Stimulated activated CD8-positive, alpha-beta memory T cell treated with anti-CD3 and anti-CD28 coated beads, Interleukin-15, amount 100 ng/mL, for 24 hours (primary cell): Measurements from ENCODE around the gene PMP22.
"Not testable (repeated sequence)": the region's sequence is repeated elsewhere in the genome, so short reads cannot be mapped to it uniquely, and the experiment has no call there.

Experiments
- DNase-seq: peaks from one replicate; pipeline ENCODE4 v3.0.0-alpha.2; 2020; ENCODE audit warnings: low read depth

Gene PMP22

DNA sequence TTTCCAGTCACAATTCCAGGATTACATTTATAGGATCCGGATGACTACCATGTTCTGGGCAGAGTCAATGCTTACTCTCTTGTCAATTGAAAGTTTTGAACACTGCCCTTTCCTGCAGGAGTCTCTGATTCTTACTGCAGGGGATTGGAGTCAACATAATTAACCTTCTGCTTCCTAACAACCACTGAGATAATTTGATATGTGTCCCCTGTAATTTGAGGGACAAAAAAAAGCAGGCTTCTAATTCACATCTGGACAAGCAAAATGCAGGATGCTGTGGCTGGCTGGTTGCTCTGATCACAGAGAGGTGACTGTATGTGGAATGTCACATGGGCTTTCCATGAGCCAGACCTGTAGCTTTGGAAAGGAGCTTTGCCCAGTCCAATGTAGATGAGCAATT lies 54.9 kb downstream of the PMP22 start:
- no peak for DNase-seq

DNA sequence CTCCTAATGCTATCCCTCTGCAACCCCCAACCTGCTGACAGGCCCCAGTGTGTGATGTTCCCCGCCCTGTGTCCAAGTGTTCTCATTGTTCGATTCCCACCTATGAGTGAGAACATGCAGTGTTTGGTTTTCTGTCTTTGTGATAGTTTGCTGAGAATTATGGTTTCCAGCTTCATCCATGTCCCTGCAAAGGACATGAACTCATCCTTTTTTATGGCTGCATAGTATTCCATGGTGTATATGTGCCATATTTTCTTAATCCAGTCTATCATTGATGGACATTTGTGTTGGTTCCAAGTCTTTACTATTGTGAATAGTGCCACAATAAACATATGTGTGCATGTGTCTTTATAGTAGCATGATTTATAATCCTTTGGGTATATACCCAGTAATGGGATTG lies 62.1 kb downstream of the PMP22 start:
- DNase-seq, result not testable (repeated sequence)

DNA sequence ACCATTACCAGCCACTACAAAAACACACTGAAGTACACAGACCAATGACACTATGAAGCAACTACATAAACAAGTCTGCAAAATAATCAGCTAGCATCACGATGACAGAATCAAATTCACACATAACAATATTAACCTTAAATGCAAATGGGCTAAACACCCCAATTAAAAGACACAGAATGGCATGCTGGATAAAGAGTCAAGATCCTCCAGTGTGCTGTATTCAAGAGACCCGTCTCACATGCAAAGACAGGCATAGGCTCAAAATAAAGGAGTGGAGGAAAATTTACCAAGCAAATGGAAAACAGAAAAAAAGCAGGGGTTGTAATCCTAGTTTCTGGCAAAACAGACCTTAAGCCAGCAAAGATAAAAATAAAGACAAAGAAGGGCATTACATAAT lies 64.6 kb downstream of the PMP22 start:
- DNase-seq, result not testable (repeated sequence)

DNA sequence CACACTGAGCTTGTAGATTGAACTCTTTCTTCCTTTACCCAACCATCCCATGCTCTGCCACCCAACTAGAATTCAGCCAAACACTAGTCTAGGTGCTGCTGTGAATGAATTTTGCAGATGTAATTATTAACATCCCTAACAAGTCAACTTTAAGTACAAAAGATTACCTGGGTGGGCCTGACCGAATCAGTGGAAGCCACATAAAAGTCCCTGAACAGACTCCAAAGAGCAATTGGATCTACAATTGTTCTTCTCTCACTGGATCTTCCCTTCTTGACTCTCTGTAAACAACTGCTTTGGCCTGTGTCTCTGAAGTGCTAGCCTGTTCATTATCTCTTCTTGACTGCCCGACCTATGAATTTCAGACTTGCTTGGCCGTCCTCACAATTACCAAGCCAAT lies 67.9 kb downstream of the PMP22 start:
- DNase-seq, result no peak

DNA sequence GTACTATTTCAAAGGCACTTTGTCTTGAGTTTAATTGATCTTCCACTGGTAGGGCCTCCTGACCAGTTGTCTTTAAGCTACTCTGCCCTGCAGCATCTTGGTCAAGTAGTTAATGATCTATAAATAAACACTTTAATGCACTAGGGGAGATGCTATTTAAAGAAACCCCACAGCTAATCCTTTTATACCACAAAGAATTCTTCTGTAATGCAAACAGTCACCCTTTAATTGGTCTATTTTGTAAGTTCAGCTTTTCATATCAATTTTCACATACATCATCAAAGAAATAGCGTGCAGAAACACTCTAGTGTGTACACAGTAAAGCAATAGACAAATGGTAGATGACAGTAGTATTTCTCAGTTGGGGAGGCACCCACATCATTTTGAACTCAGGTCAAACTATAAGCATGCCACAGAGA lies 70.3 kb downstream of the PMP22 start:
- DNase-seq, result no peak

DNA sequence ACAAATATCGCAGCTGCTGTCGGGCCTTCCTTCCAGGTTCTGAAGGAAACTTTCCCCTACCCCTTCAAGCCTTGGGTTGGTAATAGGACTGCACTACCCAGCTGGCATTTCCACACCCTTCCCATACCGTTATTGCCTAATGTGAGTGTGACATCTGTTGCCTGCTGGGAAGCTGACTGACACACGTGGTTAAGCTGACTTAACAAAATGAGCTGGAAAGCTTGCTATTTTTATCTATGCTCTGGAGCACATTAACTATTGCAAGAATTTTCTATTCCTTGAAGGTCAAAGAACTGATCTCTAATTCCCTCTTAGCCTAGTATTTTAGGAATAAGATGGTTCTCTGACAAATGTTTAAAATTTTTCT lies 79.5 kb downstream of the PMP22 start:
- DNase-seq, result no peak

DNA sequence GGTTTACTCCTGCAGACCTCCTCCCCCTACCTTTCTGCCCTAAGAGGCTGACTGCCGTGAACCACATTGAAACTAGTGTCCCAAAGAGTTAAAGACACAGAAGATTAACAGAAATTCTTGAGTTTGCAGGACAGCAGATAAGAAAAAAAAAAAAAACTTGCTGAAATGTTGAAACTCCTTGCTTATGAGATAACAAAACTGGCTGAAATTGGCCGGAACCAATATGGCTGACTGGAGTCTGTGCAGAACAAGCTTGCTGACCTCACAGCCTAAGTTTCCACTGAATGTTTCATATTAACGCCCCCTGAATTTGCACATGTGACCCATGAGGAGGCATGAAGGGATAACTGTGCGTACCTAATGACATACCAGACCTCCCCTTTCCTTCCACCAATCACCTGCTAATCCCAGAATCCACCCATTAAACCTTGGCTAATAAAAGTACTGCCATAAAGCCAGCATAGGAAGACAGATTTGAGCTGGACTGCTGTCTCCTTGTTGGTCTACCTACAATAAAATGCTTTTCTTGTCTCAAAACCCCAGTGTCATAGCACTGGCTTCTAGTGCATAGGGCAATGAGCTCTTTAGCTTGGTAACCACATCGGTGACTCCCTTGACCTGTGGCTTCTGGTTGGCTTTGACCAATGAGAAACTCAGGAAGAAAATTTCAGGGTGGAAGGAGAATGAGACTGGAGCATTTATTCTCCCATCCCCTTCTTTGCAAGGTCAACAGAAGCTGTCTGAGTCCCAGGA lies 80.1 kb downstream of the PMP22 start:
- DNase-seq, result no peak

DNA sequence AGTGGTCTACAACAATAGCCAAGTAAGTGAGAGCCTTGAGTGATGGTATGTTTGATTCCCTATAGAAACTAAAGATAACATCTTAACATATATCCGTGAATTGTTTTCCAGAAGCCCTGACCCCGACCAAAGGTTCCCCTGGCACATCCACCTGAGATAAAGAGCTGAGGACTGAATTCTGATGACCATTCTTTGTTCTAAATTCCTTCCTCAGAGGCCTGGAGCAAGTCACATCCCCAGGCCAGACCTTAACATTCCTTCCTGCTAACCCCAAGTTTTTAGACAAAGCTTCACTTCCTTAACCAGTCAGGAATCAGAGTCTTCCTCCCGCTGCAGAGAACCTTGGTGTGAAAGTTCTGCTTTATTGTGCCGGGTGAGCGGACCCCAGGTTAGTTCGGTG lies 83.3 kb downstream of the PMP22 start:
- no peak for DNase-seq

DNA sequence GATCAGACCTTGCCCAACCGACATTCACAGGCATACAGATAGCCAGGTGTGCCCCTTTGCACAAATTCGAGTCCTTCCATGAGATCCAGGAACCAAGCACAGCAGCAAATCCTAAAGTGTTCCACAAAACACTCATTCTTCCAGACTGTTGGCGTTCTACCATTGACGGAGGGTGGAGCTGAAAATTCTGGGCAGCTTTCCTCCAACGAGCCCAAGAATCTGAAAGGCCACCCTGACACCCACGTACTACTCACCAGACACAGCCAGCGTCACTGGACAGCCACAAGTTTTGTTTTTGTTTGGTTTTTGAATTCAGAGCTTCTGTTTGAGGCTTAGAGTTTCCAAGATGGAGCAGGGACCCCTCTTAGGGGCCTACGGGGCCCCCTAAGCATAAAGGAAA lies 83.8 kb downstream of the PMP22 start:
- DNase-seq, result no peak

DNA sequence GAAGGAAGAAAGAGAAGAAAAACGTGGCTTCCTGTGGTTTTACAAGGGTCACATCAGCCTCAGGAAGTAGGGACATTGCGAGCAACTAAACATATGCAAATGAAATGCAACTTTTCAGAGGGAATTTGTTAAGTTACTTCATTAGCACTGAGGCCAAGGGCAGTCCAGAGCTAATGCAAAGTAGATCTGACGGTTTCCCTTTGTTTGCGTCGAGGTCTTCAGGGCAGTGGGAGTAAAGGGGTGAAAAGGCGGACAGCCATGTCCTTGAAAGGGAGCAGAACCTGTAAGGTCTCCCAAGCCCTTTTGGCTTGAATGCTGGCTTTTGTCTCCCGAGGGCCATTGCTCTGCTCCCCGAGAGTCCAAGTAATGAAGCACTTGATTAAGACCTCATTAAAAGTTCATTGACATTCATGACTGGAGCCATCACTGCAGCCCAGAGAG lies 85.0 kb downstream of the PMP22 start:
- no peak for DNase-seq
